GM19467 (cell line): ENCODE results near the gene PRSS56.

ENCODE experiments used
- ATAC-seq: cut with Tn5 transposase; IDR thresholded peaks from one replicate; pipeline ENCODE4 v1.9.1; 2021; ENCODE audit warnings: mild to moderate bottlenecking, moderate library complexity; ENCODE audit not compliant: unreplicated experiment

PRSS56 gene

GRCh38 chr2:232486558-232487384 lies 33.4 kb upstream of the PRSS56 start:
- ATAC-seq = no peak

GRCh38 chr2:232487385-232488096 lies 32.6 kb upstream of the PRSS56 start, which contains the start of gene ECEL1:
Gene ECEL1, minus strand, starts transcription at chr2:232487834. Its CDS starts 1,181 bp downstream, at chr2:232486653.
- ATAC-seq = no peak

GRCh38 chr2:232488097-232488711 lies 32.0 kb upstream of the PRSS56 start:
- ATAC-seq = no peak

- no peak for ATAC-seq
Measured at GRCh38 chr2:232488721-232489300, 31.4 kb upstream of the PRSS56 start.

GRCh38 chr2:232489516-232490220 lies 30.5 kb upstream of the PRSS56 start:
- ATAC-seq = no peak

- ATAC-seq = no peak
Measured at GRCh38 chr2:232490221-232491138, 29.7 kb upstream of the PRSS56 start.

- no peak for ATAC-seq
Measured at GRCh38 chr2:232491139-232491780, 28.9 kb upstream of the PRSS56 start.

GRCh38 chr2:232492236-232492848 lies 27.8 kb upstream of the PRSS56 start:
- no peak for ATAC-seq

GRCh38 chr2:232492963-232493700 lies 27.1 kb upstream of the PRSS56 start:
- ATAC-seq = no peak

GRCh38 chr2:232493701-232494474 lies 26.3 kb upstream of the PRSS56 start:
- ATAC-seq = no peak

- no peak for ATAC-seq
Measured at GRCh38 chr2:232494542-232494941, 25.6 kb upstream of the PRSS56 start.

GRCh38 chr2:232495292-232495691 lies 24.9 kb upstream of the PRSS56 start:
- no peak for ATAC-seq

GRCh38 chr2:232496501-232497270 lies 23.5 kb upstream of the PRSS56 start:
- no peak for ATAC-seq

GRCh38 chr2:232497348-232497747 lies 22.8 kb upstream of the PRSS56 start:
- no peak for ATAC-seq

- no peak for ATAC-seq
Measured at GRCh38 chr2:232498452-232498851, 21.7 kb upstream of the PRSS56 start.

GRCh38 chr2:232501331-232501771 lies 18.8 kb upstream of the PRSS56 start:
- no peak for ATAC-seq
